ENCODE measurements around the gene ATL1. TPM values are rescaled to one million over a fixed set of nuclear protein-coding genes. Genes with fewer than 3 reads are reported as not detected.

Gene ATL1
- total RNA-seq, 3 donors from 2014 or later: 12.0 to 15.1 (median 13.1) TPM

GRCh38 chr14:50633954-50634353 is 74.0 kb downstream of the ATL1 start:
- intact Hi-C loops (cut with DNase I, micrococcal nuclease): no loop called here
- no peak for ATAC-seq
- H3K9me3 ChIP-seq: no peaks in the 10 kb centered on the region
- H3K4me3 ChIP-seq: no peak overlapping the region
- no peaks in the 10 kb centered on the region for H3K4me1 ChIP-seq (ENCODE audit: low read depth)
- H3K36me3 ChIP-seq (ENCODE audit: low read depth): no peaks in the 10 kb centered on the region
- TF ChIP-seq CTCF (IDR thresholded peaks at IDR 0.05): no peak
- no peak for DNase-seq

- intact Hi-C loops (cut with DNase I, micrococcal nuclease): no loop called here
- Histone ChIP-seq H3K4me3 (no peak overlapping the region), H3K9me3 (no peaks in the 10 kb centered on the region), H3K36me3 (ENCODE audit: low read depth) (no peaks in the 10 kb centered on the region), H3K4me1 (ENCODE audit: low read depth) (no peaks in the 10 kb centered on the region)
- no peak for TF ChIP-seq CTCF (IDR thresholded peaks at IDR 0.05)
- ATAC-seq: no peak
- no peak for DNase-seq
Measured at GRCh38 chr14:50635141-50635540, 75.2 kb downstream of the ATL1 start.

GRCh38 chr14:50647282-50647681 is 87.3 kb downstream of the ATL1 start:
- ATAC-seq: peak; percentile 35

GRCh38 chr14:50647753-50648152 is 87.8 kb downstream of the ATL1 start:
- intact Hi-C loops (cut with DNase I, micrococcal nuclease): no loop called here
- DNase-seq (no peak), ATAC-seq (no peak)
- Histone ChIP-seq H3K9me3 (no peaks in the 10 kb centered on the region), H3K36me3 (ENCODE audit: low read depth) (no peaks in the 10 kb centered on the region), H3K4me1 (ENCODE audit: low read depth) (no peaks in the 10 kb centered on the region), H3K4me3 (no peak overlapping the region)
- no peak for TF ChIP-seq CTCF (IDR thresholded peaks at IDR 0.05)

More at GRCh38 chr14:50647282-50647681, 87.3 kb downstream of the ATL1 start:
- Histone ChIP-seq H3K4me3 (no peak overlapping the region), H3K9me3 (no peaks in the 10 kb centered on the region), H3K4me1 (ENCODE audit: low read depth) (no peaks in the 10 kb centered on the region), H3K36me3 (ENCODE audit: low read depth) (no peaks in the 10 kb centered on the region)
- DNase-seq: no peak
- intact Hi-C loops (cut with DNase I, micrococcal nuclease): no loop called here
- no peak for TF ChIP-seq CTCF (IDR thresholded peaks at IDR 0.05)

GRCh38 chr14:50649691-50650090 is 89.7 kb downstream of the ATL1 start:
- no peak overlapping the region for H3K4me3 ChIP-seq
- H3K4me1 ChIP-seq (ENCODE audit: low read depth): no peaks in the 10 kb centered on the region
- intact Hi-C loops (cut with DNase I, micrococcal nuclease): no loop called here
- H3K9me3 ChIP-seq: no peaks in the 10 kb centered on the region
- DNase-seq (no peak), ATAC-seq (no peak)
- H3K36me3 ChIP-seq (ENCODE audit: low read depth): no peaks in the 10 kb centered on the region
- no peak for TF ChIP-seq CTCF (IDR thresholded peaks at IDR 0.05)

- no peaks in the 10 kb centered on the region for H3K4me1 ChIP-seq (ENCODE audit: low read depth)
- DNase-seq: no peak
- intact Hi-C loops (cut with DNase I, micrococcal nuclease): no loop called here
- no peak overlapping the region for H3K4me3 ChIP-seq
- no peaks in the 10 kb centered on the region for H3K9me3 ChIP-seq
- ATAC-seq: no peak
- TF ChIP-seq CTCF (IDR thresholded peaks at IDR 0.05): no peak
- no peaks in the 10 kb centered on the region for H3K36me3 ChIP-seq (ENCODE audit: low read depth)
Measured at GRCh38 chr14:50656776-50657175, 96.8 kb downstream of the ATL1 start.

Data from mucosa of descending colon (tissue), 3 donors.